Left lobe of liver (tissue), 2 donors: ENCODE measurements around the gene ELMO3. TPM values are rescaled to one million over a fixed set of nuclear protein-coding genes. Genes with fewer than 3 reads are reported as not detected.

ENCODE experiments used
- ATAC-seq: fragments of 200-7000 bp; cut with Tn5 transposase; one replicate; pipeline ENCODE4 v1.9.1; 2020; ENCODE audit warnings: mild to moderate bottlenecking, moderate library complexity
- DNase-seq: peaks from one replicate; pipeline ENCODE4 v3.0.0-alpha.2; 2020; ENCODE audit warnings: low spot score
- total RNA-seq: library from RNA; stranded (reverse); gene quantifications from one replicate; pipeline ENCODE4 v1.2.1, GENCODE V29; 2021
- donor health status: DM: no; HTN: no; CAD: no; lungs with moderate emphysema.
- donor health status: DM: no; HTN: yes; CAD: no.

The ELMO3 gene
- 5.2 TPM for total RNA-seq

- DNase-seq (peak; percentile 61), ATAC-seq (peak; percentile 78)
These were observed at the start of gene ELMO3 for GRCh38 chr16:67199011-67199807. ELMO3 (plus strand) TSS chr16:67199131; CDS start chr16:67199327, 196 bp downstream.

DNA sequence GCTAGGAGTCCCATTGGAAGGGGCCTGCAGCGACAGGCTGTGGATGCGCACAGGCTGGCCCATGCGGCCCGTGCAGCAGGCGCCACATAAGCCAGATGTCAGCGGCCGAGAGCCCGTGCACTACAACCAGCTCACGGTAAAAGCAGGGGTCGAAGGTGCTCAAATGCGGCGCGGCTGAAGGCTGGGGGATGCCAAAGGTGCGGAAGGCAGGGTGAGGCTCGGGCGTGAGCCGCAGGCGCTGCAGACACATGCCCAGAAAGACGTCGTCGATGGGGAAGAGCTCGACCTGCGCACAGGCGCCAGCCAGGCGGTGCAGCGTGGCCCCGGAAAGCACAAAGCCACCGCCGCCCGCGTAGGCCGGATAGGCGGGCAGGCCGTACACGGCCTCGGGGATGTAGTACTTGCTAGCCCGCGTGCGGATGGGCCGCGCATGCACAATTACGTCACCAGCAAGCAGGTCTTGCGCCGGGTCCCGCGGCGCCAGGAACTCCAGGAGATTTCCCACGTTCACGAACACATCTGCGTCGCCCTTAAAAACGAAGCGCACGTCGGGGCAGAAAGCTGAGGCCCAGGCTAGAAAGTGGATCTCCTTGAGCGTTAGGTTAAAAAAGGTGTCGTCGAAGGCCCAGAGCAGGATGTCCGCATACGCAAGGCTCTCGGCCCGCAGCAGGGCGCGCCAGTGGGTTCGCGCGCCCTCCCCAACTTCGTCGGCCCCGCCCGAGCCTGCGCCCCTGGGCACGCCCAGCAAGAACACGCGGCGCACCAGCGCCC lies 49.5 kb upstream of the ELMO3 start:
- ATAC-seq (peak; percentile 35), DNase-seq (no peak)

DNA sequence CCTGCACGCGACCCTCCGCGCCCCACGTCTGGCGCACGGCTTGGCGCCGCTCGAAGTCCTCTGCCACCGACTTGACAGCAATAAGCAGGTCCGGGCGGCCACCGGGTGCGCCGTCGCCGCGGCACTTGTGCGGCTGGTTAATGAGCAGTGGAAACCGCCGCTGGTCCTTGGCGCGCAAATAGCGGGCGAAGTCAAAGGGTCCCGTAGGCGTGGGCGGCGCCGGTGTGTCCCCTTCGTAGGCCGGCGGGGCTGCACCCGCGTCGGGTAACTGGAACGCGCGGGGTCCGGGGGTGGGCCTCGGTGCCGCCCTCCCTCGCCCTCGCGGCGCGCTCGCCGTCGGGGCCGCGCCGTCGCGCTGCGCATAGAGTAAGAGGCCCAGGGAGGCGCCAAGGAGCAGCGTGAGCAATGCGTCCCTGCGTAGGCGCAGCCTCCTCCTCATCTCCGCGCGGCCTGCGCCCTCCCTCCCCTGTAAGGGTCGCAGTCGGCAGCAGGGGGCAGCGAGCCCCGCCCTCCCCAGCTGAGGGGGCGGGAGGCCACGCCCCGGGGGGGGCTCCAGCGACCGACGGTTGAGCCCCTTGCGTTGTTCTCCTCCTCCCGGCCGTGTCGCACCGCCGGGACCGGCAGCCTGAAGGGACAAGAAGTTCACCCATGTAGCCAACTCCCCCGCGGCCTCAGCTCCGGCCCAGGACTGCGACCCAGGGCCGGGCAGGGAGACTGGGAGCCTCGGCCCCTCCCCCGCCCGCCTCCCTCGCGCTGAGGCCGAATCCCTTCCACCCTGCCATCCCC lies 48.7 kb upstream of the ELMO3 start:
- DNase-seq: no peak

GRCh38 chr16:67150833-67151396 lies 48.0 kb upstream of the ELMO3 start, which contains the start of gene B3GNT9:
B3GNT9 (minus strand) TSS chr16:67150998; CDS start chr16:67150485, 513 bp downstream.
- ATAC-seq (peak; percentile 52), DNase-seq (no peak)

More for the DNA sequence above, 48.7 kb upstream of the ELMO3 start:
- ATAC-seq: peak; percentile 35

GRCh38 chr16:67151431-67152097 lies 47.4 kb upstream of the ELMO3 start:
- no peak for ATAC-seq
- no peak for DNase-seq

- ATAC-seq: no peak
- DNase-seq: no peak
These were observed 44.2 kb upstream of the ELMO3 start for GRCh38 chr16:67154578-67155294.

- ATAC-seq: peak; percentile 78
- peak; percentile 78 for DNase-seq
These were observed 43.4 kb upstream of the ELMO3 start for GRCh38 chr16:67155295-67156142.

GRCh38 chr16:67156143-67156844 lies 42.6 kb upstream of the ELMO3 start:
- DNase-seq: peak; percentile 46
- no peak for ATAC-seq

DNA sequence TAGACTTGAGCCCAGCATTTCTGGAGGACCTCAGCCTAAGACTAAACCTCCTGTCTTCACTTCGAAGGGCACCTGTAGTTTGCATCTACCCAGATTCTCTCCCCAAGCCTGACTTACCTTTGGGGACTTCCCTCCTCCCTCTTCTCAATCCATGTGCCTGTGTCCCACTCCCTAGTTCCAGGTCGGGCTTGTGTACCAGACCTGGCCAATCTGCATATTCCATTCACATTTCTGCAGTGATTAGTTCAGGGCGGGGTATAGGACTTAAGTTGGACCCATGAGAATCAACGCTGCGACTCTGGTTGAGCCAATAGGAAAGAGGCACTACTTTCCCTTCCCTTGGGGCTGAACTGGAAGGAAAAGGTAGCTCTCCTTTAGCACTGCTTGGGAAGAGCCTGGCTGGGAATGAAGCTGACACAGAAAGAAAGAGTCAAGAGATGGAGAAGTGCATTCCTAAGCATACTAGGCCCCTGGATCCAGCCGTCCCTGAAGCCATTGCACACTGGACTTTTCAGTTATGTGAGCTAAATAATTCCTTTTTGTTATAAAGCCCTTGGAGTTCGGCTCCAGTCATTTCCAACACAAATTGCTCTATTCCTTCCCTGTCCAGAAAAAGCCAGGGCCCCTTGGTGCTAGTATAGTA lies 41.7 kb upstream of the ELMO3 start:
- no peak for DNase-seq
- ATAC-seq: no peak

DNA sequence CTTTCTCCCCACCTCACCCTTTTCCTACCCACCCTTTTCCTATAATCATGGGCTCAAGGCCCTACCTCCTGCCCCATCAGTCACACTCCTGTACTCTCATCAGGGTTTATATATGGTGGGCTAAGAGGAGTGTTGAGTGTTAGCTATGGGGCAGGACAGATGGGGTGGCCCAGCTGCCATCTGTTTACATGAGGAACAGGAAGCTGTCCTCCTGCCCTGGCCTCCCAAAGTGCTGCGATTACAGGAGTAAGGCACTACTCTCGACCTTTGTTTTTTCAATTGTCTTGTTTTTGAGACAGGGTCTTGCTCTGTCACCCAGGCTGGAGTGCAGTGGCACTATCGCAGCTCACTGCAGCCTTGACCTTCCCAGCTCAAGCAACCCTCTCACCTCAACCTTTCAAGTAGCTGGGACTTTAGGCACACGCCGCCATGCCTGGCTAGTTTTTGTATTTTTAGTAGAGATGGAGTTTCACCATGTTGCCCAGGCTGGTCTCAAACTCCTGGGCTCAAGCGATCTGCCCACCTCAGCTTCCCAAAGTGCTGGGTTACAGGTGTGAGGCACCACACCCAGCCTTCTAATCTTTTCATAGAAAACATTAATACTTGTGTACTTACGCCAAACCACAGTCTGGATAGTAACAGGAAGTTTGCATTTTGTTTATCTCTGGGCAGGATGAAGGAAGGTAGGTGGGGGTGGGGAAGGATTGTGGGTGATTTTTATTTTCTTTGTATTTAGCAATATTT lies 40.9 kb upstream of the ELMO3 start:
- DNase-seq (no peak), ATAC-seq (no peak)

DNA sequence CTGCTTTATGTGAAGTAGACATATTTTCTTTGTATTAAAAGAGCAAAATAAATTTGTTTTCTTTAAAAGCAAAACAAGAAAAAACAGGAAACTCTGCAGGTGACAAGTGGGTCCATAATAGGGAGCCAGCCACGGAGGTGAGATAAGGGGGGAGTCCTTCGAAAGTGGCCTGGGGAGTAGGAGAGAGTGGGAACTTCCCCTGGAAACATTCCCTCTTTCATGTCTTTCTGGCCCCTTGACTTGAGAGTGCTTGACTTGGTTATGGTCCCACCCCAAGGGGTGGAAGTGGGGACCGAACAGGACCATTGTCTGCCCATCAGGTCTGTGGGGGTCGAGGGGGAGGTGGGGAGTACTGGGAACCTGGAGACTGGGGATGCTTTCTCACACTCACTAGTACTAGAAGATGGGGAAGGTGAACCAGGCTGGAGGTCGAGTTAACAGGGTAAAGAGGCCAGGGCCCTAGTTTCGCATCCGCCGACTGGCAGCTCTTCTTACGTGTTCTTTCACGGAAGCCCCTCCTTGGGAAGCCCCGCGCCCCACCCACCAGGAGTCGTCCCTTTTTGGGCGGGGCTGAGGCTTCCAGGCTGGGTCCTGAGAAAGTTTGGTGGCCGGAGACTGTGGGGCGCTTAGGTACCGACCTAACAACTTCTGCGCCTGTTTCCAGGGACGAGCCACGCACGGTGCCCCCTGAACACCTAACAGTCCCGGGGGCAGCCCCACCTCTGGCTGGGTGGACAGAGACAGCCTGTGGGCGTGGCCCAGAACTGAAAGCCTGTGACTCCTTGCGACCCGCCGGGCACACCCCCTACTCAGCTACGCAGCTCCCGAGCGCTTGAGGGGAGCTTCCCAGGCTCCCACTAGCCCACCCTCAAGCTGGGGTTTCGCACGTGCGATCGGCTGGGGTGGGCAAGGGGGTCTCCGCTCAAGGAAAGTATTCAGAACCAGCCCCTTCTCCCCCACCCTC lies 40.0 kb upstream of the ELMO3 start:
- ATAC-seq: no peak
- peak; percentile 53 for DNase-seq

- ATAC-seq (no peak), DNase-seq (peak; percentile 47)
These were observed 37.3 kb upstream of the ELMO3 start for GRCh38 chr16:67161595-67162058.

DNA sequence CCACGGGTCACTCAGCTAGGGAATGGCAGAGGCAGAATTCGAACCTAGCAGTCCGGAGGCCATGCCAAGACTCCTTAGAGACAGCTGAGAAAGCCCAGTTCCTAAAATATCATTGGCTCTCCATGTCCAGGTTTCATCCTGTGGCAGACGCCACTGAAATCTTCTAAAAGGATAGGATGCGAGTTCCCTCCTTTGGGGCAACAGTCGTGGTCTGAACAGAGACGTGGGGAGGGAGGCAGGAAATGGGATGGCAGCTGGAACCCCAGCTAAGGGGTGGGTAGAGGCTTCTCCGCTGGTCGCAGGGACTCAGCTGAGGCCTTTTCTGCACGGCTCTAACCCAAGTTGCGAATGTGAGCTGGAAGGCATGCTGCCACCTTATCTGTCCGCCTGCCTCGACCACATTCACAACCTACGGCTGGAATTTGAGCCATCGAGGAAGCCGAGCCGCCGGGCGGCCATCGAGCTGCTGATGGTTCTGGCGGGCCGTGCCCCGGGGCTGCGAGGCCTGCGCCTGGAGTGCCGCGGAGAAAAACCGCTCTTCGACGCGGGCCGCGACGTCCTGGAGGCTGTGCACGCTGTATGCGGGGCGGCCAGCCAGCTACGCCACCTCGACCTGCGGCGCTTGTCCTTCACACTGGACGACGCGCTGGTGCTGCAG lies 36.3 kb upstream of the ELMO3 start:
- no peak for ATAC-seq
- DNase-seq: no peak

DNA sequence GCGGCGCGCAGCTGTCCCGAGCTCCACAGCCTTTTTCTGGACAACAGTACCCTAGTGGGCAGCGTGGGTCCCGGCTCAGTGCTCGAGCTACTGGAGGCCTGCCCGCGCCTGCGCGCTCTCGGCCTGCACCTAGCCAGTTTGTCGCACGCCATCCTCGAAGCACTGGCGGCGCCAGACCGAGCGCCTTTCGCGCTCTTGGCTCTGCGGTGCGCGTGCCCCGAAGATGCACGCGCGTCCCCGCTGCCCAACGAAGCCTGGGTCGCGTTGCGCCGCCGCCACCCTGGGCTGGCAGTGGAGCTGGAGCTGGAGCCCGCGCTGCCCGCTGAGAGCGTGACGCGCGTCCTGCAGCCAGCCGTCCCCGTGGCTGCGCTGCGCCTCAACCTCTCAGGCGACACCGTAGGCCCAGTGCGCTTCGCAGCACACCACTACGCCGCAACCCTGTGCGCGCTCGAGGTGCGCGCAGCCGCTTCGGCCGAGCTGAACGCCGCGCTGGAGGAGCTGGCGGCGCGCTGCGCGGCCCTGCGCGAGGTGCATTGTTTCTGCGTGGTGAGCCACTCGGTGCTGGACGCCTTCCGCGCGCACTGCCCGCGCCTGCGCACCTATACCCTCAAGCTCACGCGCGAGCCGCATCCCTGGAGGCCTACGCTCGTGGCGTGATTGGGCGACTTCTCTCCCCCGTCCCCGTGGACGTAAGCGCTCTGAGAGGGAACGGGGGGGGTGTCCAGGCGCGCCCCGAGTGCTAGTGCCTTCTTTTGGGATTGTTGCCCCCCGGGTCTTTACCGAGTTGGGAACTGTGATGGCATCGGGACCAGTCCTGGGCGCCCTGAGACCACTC lies 35.5 kb upstream of the ELMO3 start:
- DNase-seq (peak; percentile 67), ATAC-seq (peak; percentile 29)
